Breast epithelium (tissue), 3 donors: Measurements from ENCODE around the gene SLC6A11.

Source experiments
- POLR2AphosphoS5 ChIP-seq, 3 donors: sonication (generic); formaldehyde crosslinking; IDR thresholded peaks; one replicate each; pipeline ENCODE4 v1.6.1; 2017; ENCODE audit warnings: antibody characterized with exemption in 3 of 3
- TF ChIP-seq, protein P1 (sequence below), 3 donors: fragments of 450-650 bp; IDR thresholded peaks; one replicate each; pipeline ENCODE4 v1.5.1; 2016 to 2017; ENCODE audit warnings: antibody characterized with exemption in 3 of 3, mild to moderate bottlenecking in 3 of 3, moderate library complexity in 3 of 3

DNA sequence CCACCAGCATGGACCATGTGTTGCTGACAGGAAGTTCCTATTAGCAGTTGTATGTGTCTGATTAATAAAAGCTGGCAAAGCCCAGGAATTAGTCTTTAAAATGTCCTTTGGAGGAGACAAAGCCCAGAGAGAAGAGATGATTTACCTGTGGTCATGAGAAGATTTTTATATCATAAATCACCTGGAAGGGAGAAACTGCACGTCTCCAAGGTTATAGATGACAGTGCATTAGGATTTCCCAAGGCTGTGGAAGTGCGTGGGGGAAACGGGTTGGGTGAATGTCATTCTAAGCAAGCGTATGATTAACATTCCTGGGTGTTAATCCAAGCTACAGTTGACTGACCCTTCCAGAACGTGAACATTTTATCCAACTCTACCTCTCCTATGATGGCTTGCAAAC, 76.6 kb downstream of the SLC6A11 start:
- no peak for TF ChIP-seq POLR2AphosphoS5 (IDR thresholded peaks at IDR 0.05)
- TF ChIP-seq, protein P1, sequence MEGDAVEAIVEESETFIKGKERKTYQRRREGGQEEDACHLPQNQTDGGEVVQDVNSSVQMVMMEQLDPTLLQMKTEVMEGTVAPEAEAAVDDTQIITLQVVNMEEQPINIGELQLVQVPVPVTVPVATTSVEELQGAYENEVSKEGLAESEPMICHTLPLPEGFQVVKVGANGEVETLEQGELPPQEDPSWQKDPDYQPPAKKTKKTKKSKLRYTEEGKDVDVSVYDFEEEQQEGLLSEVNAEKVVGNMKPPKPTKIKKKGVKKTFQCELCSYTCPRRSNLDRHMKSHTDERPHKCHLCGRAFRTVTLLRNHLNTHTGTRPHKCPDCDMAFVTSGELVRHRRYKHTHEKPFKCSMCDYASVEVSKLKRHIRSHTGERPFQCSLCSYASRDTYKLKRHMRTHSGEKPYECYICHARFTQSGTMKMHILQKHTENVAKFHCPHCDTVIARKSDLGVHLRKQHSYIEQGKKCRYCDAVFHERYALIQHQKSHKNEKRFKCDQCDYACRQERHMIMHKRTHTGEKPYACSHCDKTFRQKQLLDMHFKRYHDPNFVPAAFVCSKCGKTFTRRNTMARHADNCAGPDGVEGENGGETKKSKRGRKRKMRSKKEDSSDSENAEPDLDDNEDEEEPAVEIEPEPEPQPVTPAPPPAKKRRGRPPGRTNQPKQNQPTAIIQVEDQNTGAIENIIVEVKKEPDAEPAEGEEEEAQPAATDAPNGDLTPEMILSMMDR (IDR thresholded peaks at IDR 0.05), result no peak
